ENCODE data around the gene ARFIP1.

GRCh38 chr4:152945639-152946038 lies 165.9 kb downstream of the ARFIP1 start:
- TF ChIP-seq SIN3A (IDR thresholded peaks at IDR 0.05; ENCODE audit: borderline replicate concordance, insufficient read depth, low read length) (no peak), POLR2AphosphoS5 (IDR thresholded peaks at IDR 0.05; ENCODE audit: low read depth, low read length) (no peak)

Measured in PFSK-1 (cell line).